ENCODE results near the gene APBA2.

DNA sequence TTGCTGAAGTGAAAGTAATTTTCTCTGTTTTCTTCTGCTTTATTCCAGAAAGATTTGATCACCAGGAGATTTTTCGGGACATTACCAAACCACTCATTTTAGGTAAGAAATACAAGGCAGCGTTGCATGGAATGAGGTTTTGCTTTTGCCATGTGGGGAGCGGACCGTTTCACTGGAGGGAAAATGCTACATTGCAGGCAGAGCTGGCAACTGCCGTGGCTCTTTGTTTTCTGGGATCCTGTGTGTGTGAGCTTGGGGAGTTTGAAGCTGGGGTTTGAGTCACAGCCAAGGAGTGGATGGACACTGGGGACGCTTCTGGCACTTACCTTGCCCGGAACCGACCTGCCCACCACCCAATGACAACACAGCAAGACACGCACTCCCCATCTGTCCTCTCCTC, 109.9 kb downstream of the APBA2 start:
- TF ChIP-seq, protein P1, sequence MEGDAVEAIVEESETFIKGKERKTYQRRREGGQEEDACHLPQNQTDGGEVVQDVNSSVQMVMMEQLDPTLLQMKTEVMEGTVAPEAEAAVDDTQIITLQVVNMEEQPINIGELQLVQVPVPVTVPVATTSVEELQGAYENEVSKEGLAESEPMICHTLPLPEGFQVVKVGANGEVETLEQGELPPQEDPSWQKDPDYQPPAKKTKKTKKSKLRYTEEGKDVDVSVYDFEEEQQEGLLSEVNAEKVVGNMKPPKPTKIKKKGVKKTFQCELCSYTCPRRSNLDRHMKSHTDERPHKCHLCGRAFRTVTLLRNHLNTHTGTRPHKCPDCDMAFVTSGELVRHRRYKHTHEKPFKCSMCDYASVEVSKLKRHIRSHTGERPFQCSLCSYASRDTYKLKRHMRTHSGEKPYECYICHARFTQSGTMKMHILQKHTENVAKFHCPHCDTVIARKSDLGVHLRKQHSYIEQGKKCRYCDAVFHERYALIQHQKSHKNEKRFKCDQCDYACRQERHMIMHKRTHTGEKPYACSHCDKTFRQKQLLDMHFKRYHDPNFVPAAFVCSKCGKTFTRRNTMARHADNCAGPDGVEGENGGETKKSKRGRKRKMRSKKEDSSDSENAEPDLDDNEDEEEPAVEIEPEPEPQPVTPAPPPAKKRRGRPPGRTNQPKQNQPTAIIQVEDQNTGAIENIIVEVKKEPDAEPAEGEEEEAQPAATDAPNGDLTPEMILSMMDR (IDR thresholded peaks at IDR 0.05) = no peak
- no peak for TF ChIP-seq POLR2A (IDR thresholded peaks at IDR 0.05)
